Measurements from ENCODE around the gene ROPN1L.

ROPN1L gene

GRCh38 chr5:10482791-10483530 is 41.3 kb downstream of the ROPN1L start:
- TF ChIP-seq EZH2phosphoT487 (IDR thresholded peaks at IDR 0.05; ENCODE audit: borderline replicate concordance) (no peak), CTCF (conservative IDR thresholded peaks at IDR 0.05; ENCODE audit: low read length) (no peak)
- no peaks in the 10 kb centered on the region for H3K79me2 ChIP-seq (ENCODE audit: insufficient read depth, low read length)
- no peaks in the 10 kb centered on the region for H3F3A ChIP-seq (ENCODE audit: low read depth)
- H3K36me3 ChIP-seq (ENCODE audit: insufficient read depth, low read length): no peaks in the 10 kb centered on the region
- no peak overlapping the region for H2AFZ ChIP-seq (ENCODE audit: low read length)
- no peak overlapping the region for H3K9ac ChIP-seq (ENCODE audit: low read depth, low read length, poor library complexity, severe bottlenecking)
- H3K27me3 ChIP-seq (ENCODE audit: insufficient read depth, low read length, poor library complexity, severe bottlenecking): no peaks in the 10 kb centered on the region
- H4K20me1 ChIP-seq (ENCODE audit: insufficient read depth, low read length, poor library complexity, severe bottlenecking): no peaks in the 10 kb centered on the region
- no peak overlapping the region for H3K4me2 ChIP-seq (ENCODE audit: low read depth, low read length, poor library complexity, severe bottlenecking)
- H3K9me2 ChIP-seq (replicated peaks; ENCODE audit: low read depth, low read length): no peaks in the 10 kb centered on the region
- H3K4me3 ChIP-seq (ENCODE audit: low read length, poor library complexity, severe bottlenecking): no peak overlapping the region
- no peaks in the 10 kb centered on the region for H3K9me3 ChIP-seq (ENCODE audit: insufficient read depth, low read depth, low read length)
- H3K4me1 ChIP-seq (ENCODE audit: insufficient read depth, low read length, poor library complexity, severe bottlenecking): no peaks in the 10 kb centered on the region

- no peak overlapping the region; the same call in 1 of the 2 replicates for H2AFZ ChIP-seq (ENCODE audit: low read length)
- H3K36me3 ChIP-seq (ENCODE audit: insufficient read depth, low read length): no peaks in the 10 kb centered on the region
- H4K20me1 ChIP-seq (ENCODE audit: insufficient read depth, low read length, poor library complexity, severe bottlenecking): no peaks in the 10 kb centered on the region
- H3K9me2 ChIP-seq (replicated peaks; ENCODE audit: low read depth, low read length): no peaks in the 10 kb centered on the region
- H3K9me3 ChIP-seq (ENCODE audit: insufficient read depth, low read depth, low read length): no peaks in the 10 kb centered on the region
- H3K27me3 ChIP-seq (ENCODE audit: insufficient read depth, low read length, poor library complexity, severe bottlenecking): no peaks in the 10 kb centered on the region
- no peaks in the 10 kb centered on the region for H3F3A ChIP-seq (ENCODE audit: low read depth)
- peaks cover 11% of the 10 kb centered on the region for H3K4me1 ChIP-seq (ENCODE audit: insufficient read depth, low read length, poor library complexity, severe bottlenecking)
- H3K4me3 ChIP-seq (ENCODE audit: low read length, poor library complexity, severe bottlenecking): no peak overlapping the region
- no peak overlapping the region for H3K4me2 ChIP-seq (ENCODE audit: low read depth, low read length, poor library complexity, severe bottlenecking)
- H3K79me2 ChIP-seq (ENCODE audit: insufficient read depth, low read length): no peaks in the 10 kb centered on the region
- TF ChIP-seq EZH2phosphoT487 (IDR thresholded peaks at IDR 0.05; ENCODE audit: borderline replicate concordance) (no peak), CTCF (conservative IDR thresholded peaks at IDR 0.05; ENCODE audit: low read length) (no peak)
- H3K9ac ChIP-seq (ENCODE audit: low read depth, low read length, poor library complexity, severe bottlenecking): no peak overlapping the region
These were observed 43.1 kb downstream of the ROPN1L start for GRCh38 chr5:10484774-10485141.

- Histone ChIP-seq H3K79me2 (ENCODE audit: insufficient read depth, low read length) (no peaks in the 10 kb centered on the region), H3K9ac (ENCODE audit: low read depth, low read length, poor library complexity, severe bottlenecking) (no peak overlapping the region), H2AFZ (ENCODE audit: low read length) (no peak overlapping the region; the same call in 1 of the 2 replicates), H3K9me3 (ENCODE audit: insufficient read depth, low read depth, low read length) (no peaks in the 10 kb centered on the region), H3F3A (ENCODE audit: low read depth) (no peaks in the 10 kb centered on the region), H3K4me2 (ENCODE audit: low read depth, low read length, poor library complexity, severe bottlenecking) (no peak overlapping the region), H3K4me1 (ENCODE audit: insufficient read depth, low read length, poor library complexity, severe bottlenecking) (peaks cover 14% of the 10 kb centered on the region), H3K4me3 (ENCODE audit: low read length, poor library complexity, severe bottlenecking) (no peak overlapping the region), H3K36me3 (ENCODE audit: insufficient read depth, low read length) (no peaks in the 10 kb centered on the region), H3K27me3 (ENCODE audit: insufficient read depth, low read length, poor library complexity, severe bottlenecking) (no peaks in the 10 kb centered on the region), H4K20me1 (ENCODE audit: insufficient read depth, low read length, poor library complexity, severe bottlenecking) (no peaks in the 10 kb centered on the region), H3K9me2 (replicated peaks; ENCODE audit: low read depth, low read length) (no peaks in the 10 kb centered on the region)
- TF ChIP-seq CTCF (conservative IDR thresholded peaks at IDR 0.05; ENCODE audit: low read length) (no peak), EZH2phosphoT487 (IDR thresholded peaks at IDR 0.05; ENCODE audit: borderline replicate concordance) (no peak)
These were observed 43.6 kb downstream of the ROPN1L start for GRCh38 chr5:10485142-10485795.
